HG03095 (cell line): ENCODE data around the gene COPZ1.

ENCODE experiments used
- ATAC-seq: cut with Tn5 transposase; IDR thresholded peaks from one replicate; pipeline ENCODE4 v1.9.1; 2021; ENCODE audit warnings: moderate library complexity; ENCODE audit not compliant: unreplicated experiment

COPZ1 gene

DNA sequence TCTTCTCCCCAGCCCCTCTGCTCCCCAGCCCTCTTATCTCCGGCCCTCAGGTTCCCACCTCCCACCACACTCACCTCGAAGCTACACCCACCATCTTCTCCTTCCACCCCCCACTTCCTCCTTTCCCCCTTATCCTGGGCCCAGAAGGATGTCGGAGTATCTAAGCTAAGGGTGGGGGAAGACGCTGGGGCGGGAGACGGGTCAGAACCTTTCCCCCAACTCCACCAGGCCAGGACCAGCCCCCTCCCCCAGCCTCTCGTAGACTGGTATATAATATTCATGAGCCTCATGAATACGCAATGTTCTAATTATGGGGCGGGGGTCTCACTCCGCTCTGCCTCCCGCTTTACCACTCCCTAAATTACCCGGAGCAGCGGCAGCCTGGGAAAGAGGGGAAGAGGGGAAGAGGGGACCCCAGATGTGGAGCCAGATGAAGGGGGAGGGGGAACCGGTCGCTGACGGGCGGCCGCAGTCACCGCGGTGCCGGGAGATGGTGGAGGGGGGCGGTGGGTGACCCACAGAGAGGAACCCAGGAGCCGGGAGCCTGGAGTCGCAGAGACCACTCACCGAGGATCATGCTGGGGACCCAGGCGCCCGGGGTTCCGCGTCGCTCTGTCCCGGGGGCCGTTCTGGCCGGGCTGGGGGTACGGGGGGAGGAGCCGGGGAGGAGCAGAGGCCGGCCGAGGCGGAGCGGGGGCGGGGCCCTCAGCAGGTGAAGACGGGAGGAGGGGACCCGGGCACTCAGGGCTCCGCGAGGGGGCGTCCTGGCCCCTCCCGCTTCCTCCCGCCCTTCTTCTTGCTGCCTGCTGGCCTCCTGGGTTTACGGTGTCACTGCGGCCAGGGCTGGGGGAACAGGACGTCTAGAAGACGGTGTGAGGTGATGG is 66.0 kb downstream of the COPZ1 start:
- ATAC-seq, result peak; percentile 53

DNA sequence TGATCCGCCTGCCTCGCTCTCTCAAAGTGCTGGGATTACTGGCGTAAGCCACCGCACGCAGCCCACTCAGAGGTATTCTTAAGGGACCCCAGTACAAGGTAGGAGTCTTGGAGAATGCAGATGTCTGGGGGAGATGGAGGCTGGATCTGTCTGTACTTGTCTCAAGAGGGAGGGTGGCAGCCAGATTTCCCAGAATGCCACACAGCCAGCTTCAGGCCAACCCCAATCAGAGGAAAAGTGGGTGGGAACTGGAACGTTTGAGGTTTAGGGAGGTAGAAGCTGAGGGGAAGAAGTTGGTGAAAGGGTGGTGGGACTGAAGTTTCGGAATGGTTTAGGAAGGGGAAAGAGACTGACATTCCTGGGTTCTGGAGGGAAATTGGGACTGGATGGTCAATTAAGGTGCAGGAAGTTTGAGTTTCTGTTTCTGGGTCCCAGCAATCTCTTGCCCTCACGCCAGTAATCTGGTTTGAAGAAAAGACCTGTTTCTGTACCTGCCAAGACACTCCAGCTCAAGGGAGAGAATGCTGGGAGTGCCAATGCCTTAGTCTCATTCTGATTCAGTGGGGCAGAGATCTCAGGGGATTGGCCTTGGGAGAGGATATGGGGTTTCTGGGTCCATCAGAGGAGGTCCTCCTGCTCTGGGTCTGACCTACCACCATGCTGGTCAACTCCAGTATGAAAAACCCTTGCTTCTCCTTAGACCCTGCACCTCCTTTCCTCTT is 67.7 kb downstream of the COPZ1 start:
- no peak for ATAC-seq

DNA sequence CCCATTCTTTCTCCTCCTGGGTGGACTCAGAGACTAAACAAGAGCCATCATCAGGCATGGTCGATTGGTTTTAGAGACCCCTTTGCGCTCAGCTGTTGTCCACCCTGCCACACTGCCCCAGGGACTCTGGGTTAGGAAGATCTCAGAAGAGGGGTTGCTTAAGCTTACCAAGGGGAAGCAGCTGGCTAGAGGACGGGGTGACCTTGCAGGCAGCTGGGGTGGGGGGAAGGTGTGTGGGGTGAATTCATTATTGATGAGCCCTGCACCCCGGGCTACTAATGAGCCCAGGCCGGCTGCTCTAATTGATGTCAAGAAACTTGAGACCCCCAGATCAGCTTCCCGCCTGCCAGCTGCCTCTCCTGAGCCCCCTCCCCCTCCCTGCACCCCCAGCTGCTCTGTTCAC is 68.3 kb downstream of the COPZ1 start:
- no peak for ATAC-seq

DNA sequence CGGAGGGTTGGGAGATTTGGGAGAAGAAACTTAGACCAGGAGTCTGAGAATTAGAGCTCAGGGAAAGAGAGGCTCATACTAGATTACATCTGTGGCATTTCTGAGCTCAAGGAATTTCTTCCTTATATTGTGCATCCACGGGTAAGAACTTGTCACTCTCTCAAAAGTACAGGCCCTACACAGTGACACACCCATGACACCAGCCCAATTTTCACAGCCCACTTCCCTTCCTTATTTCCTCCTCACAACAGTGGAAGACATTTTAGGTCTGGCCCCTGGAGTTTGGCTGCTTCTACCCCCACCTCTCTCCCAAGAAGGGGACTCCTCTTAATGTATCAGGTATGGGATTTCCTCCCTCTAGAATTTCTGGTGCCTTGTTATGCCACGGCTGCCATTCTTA is 68.8 kb downstream of the COPZ1 start:
- ATAC-seq, result no peak

DNA sequence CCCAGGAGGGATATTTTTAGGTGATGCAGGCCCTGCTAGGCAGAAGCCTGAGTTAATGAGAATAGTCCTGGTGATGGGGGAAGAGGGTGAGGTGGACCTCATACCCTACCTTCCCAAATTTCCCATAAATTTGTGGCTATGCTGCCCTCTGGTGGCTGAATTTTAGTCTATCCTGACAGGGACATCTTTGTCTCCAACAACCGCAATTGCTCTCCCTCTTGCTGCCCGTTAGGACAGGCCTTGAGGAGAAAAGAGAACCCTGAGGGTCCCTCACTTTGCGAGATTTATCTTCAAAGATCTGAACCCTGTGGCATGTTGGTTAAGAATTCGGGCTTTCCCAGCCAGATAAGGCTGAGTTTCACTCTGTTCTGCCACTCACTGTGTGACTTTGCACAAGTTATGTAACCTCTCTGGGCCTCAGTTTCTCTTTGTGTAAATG is 69.4 kb downstream of the COPZ1 start:
- ATAC-seq, result no peak

DNA sequence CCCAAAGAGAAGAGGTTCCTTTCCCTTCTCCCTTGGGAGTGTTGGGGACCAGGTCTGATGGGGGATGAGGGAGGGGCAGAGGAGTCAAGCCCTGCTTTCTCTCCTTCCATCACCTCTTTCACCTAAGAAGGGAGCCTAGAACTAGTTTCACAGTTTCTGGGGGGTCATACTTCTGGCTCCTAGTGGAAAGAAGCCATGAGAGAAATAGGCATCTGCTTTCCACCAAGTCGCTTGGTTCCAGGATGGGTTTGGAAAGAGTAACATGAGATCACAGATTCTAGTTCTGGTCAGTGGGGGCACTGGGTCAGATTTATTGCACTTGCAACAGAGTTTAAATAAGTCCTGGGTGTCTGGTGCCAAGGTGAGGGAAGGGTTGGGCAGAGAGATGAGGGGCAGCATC is 70.1 kb downstream of the COPZ1 start:
- ATAC-seq, result no peak

DNA sequence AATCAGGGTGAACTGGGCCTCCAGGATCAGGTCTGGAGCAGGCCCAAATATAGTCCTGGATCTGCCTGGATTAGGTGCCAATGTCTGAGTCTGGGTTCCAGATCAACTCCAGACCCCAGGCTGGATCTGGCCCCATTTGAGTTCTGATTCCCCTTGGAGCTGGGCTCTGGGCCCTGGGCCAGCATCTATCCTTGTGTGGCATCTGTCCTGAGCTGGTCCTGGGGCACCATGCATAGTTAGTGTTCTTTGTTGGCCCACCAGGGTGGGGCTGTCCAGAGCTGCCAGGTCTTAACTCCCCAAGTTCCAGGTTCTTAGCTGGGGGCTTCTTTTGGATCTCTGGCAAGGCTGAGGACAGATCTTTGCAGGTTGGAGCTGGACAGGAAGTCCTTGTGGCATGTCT is 70.6 kb downstream of the COPZ1 start:
- no peak for ATAC-seq

DNA sequence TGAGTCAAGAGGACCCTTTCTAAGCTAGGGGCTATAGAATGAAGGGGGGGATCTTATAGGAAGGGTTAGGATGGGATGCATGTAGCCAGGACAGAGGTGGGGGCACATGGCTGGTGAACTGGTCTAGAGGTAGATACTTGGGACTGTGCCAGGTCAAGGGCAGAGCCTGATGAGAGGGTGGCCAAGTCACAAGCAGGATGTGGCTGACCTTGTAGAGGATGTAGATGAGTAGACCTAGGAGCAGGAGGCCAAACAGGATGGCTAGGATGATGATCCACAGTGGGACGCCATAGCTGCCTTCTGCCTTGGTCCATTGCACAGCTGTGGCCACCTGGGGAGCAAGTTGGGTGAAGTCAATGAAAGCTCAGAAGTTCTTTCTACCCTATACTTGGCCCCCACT is 72.2 kb downstream of the COPZ1 start:
- no peak for ATAC-seq

DNA sequence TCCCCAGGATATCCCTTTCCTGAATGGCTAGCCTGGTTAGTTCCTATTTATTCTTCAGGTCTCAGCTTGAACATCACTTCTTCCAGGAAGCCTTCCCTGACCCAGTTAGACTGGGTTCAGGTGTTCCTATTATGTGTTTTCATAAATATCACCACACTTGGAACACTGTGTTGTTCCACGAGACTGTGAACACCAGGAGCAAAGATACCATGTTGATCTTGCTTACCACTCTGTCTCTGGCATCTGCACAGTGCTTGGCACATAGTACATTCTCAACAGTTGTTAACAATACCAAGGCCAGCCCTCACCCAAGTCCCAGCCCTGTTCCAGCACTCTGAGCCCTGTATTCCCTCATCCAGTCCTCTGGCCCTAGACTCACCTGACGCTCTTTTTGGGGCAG is 73.3 kb downstream of the COPZ1 start:
- ATAC-seq, result no peak

DNA sequence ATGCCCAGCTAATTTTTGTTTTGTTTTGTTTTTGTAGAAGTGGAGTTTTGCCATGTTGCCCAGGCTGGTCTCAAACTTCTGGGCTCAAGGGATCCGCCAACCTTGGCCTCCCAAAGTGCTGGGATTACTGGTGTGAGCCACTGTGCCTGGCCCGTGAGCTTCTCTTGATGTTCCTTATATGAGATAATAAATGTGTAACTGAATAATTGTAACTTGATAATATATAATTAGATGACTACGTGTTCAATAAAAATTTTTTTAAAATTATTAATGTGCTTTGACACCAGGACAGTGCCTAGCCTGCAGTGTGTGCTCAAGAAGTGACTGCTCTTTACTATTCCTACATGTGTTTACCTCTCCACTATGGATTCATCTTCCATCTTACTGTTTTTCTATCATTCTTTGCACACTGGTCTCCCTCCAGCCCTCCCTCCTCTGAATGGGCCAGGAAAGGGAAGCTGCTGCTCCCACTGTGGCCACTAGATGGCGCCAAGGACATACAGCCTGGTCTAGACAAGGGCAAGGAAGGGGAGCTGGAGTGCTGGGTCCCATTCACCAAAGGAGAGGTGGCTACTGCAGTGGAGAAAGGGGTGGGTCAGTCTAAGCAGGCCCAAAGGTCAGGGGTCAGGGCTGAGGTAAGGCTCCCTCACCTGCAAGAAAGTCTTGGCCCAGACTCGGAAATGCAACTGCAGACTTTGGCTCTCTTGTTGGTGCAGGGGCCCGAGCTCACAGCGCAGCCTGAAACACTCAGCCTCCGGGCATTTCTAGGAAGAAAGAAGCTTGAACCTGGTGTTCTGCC is 74.3 kb downstream of the COPZ1 start:
- ATAC-seq, result peak; percentile 72

DNA sequence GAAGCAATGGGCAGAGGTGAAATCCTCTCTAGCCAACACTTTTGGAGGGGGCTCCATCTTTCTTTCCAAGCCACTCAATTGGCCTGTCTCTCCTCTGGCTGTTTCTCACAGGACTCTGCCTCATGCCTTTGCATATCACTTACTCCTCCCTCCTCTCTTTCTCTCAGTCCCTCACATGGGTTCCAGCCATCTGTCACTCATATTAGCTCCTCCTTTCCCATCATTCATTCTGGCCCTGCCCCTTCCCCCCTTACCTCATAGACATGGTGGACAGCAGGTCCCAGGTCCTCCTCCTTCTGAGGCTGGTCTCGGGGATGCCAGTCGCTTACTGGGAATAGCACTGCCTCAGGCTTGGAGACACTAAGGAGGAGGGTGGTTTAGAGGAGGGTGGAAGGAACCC is 76.2 kb downstream of the COPZ1 start:
- ATAC-seq, result no peak
